IMR-90 (cell line): ENCODE results near the gene USP5. TPM values are rescaled to one million over a fixed set of nuclear protein-coding genes. Genes with fewer than 3 reads are reported as not detected.
"Not testable (repeated sequence)": the region's sequence is repeated elsewhere in the genome, so short reads cannot be mapped to it uniquely, and the experiment has no call there.

Experiments
- ATAC-seq: fragments of 200-7000 bp; cut with Tn5 transposase; 2 replicates; pipeline ENCODE4 v1.9.1; 2020; ENCODE audit warnings: low read depth, mild to moderate bottlenecking, moderate library complexity
- BruUV-seq: library from RNA; stranded (reverse); fragments of 400-500 nt; replicated peaks from 2 replicates; lab custom pipeline; 2021; lab: Mats Ljungman, UMichigan
- CTCF ChIA-PET: fragments of 300-600 bp; formaldehyde crosslinking; extraction: SDS; loops from one replicate; lab custom pipeline; 2021; ENCODE audit warnings: antibody characterized with exemption; lab: Yijun Ruan, JAX
- POLR2A ChIA-PET: fragments of 300-600 bp; sonication (Branson Sonifier 250); formaldehyde crosslinking; loops from one replicate; lab custom pipeline; 2022; ENCODE audit warnings: antibody characterized with exemption; ENCODE audit not compliant: unreplicated experiment; lab: Charles Lee
- DNase-seq: peaks from one replicate; pipeline ENCODE4 v3.0.0; 2013
- H2AFZ ChIP-seq: replicated peaks from 2 replicates; pipeline ENCODE3; 2013; ENCODE audit warnings: low read length, mild to moderate bottlenecking; ENCODE audit not compliant: poor library complexity
- H2AK5ac ChIP-seq: 2 replicates; pipeline ENCODE4 v1.6.1; 2013; ENCODE audit warnings: low read depth, low read length, inconsistent platforms
- H2AK9ac ChIP-seq: replicated peaks from 2 replicates; pipeline ENCODE3; 2013; ENCODE audit warnings: mild to moderate bottlenecking, low read depth, low read length, moderate library complexity; ENCODE audit not compliant: poor library complexity
- H2BK120ac ChIP-seq: 2 replicates; pipeline ENCODE4 v1.6.1; 2013; ENCODE audit warnings: low read depth, low read length, inconsistent platforms
- H2BK15ac ChIP-seq: 3 replicates; pipeline ENCODE4 v1.6.1; 2013; ENCODE audit warnings: low read depth, low read length, inconsistent platforms
- H2BK20ac ChIP-seq: 2 replicates; pipeline ENCODE4 v1.6.1; 2013; ENCODE audit warnings: low read depth, mild to moderate bottlenecking, inconsistent platforms, low read length, moderate library complexity
- H2BK5ac ChIP-seq: 2 replicates; pipeline ENCODE4 v1.6.1; 2013; ENCODE audit warnings: mild to moderate bottlenecking, low read depth, low read length, inconsistent platforms; ENCODE audit not compliant: poor library complexity, severe bottlenecking
- H3K14ac ChIP-seq: replicated peaks from 2 replicates; pipeline ENCODE4 v1.6.1; 2013; ENCODE audit warnings: low read depth, low read length, inconsistent platforms
- H3K18ac ChIP-seq: 2 replicates; pipeline ENCODE4 v1.6.1; 2013; ENCODE audit warnings: low read depth, low read length, control low read depth
- H3K23ac ChIP-seq: 2 replicates; pipeline ENCODE4 v1.6.1; 2013; ENCODE audit warnings: low read depth, low read length, inconsistent platforms
- H3K27ac ChIP-seq: 2 replicates; pipeline ENCODE4 v1.5.1; 2013; ENCODE audit warnings: mild to moderate bottlenecking, control low read depth, low read length; ENCODE audit not compliant: insufficient read depth
- H3K27me3 ChIP-seq: 2 replicates; pipeline ENCODE4 v1.6.1; 2013; ENCODE audit warnings: low read length; ENCODE audit not compliant: control insufficient read depth, insufficient read depth
- H3K36me3 ChIP-seq: 2 replicates; pipeline ENCODE4 v1.6.1; 2013; ENCODE audit warnings: low read length, mixed read lengths; ENCODE audit not compliant: control insufficient read depth, insufficient read depth
- H3K4ac ChIP-seq: 2 replicates; pipeline ENCODE4 v1.6.1; 2013; ENCODE audit warnings: low read depth, low read length, inconsistent platforms
- H3K4me1 ChIP-seq: 2 replicates; pipeline ENCODE4 v1.6.1; 2013; ENCODE audit warnings: low read length, mixed read lengths; ENCODE audit not compliant: control insufficient read depth, insufficient read depth
- H3K4me2 ChIP-seq: 2 replicates; pipeline ENCODE4 v1.6.1; 2013; ENCODE audit warnings: low read depth, mild to moderate bottlenecking, control low read depth, low read length, moderate library complexity
- H3K4me3 ChIP-seq: 2 replicates; pipeline ENCODE4 v1.5.1; 2013; ENCODE audit warnings: low read depth, mild to moderate bottlenecking, control low read depth, low read length, moderate library complexity; ENCODE audit not compliant: insufficient read depth
- H3K56ac ChIP-seq: 2 replicates; pipeline ENCODE4 v1.6.1; 2013; ENCODE audit warnings: low read length, inconsistent platforms; ENCODE audit not compliant: insufficient read depth; ENCODE audit errors: extremely low read depth
- H3K79me1 ChIP-seq, 2 experiments: 2 replicates each; pipeline ENCODE4 v1.6.1; 2013; ENCODE audit warnings: low read length in 2 of 2, inconsistent platforms in 1 of 2, low read depth in 1 of 2
- H3K9ac ChIP-seq: 2 replicates; pipeline ENCODE4 v1.6.1; 2013; ENCODE audit warnings: low read depth, low read length, control low read depth
- H3K9me1 ChIP-seq: 2 replicates; pipeline ENCODE4 v1.6.1; 2013; ENCODE audit warnings: low read length, inconsistent platforms; ENCODE audit not compliant: insufficient read depth
- H3K9me3 ChIP-seq: 2 replicates; pipeline ENCODE4 v1.6.1; 2013; ENCODE audit warnings: low read length; ENCODE audit not compliant: control insufficient read depth, insufficient read depth
- H4K20me1 ChIP-seq: 2 replicates; pipeline ENCODE4 v1.6.1; 2013; ENCODE audit warnings: low read length, inconsistent platforms; ENCODE audit not compliant: insufficient read depth
- H4K5ac ChIP-seq: 2 replicates; pipeline ENCODE4 v1.6.1; 2013; ENCODE audit warnings: mild to moderate bottlenecking, low read depth, low read length, control low read depth
- H4K8ac ChIP-seq, 2 experiments: 2 replicates each; pipeline ENCODE4 v1.6.1; 2013; ENCODE audit warnings: low read depth in 2 of 2, low read length in 2 of 2, control low read depth in 1 of 2, inconsistent platforms in 1 of 2
- H4K91ac ChIP-seq: 2 replicates; pipeline ENCODE4 v1.6.1; 2013; ENCODE audit warnings: low read depth, low read length, inconsistent platforms; ENCODE audit not compliant: insufficient read depth
- MAFK ChIP-seq: IDR thresholded peaks from 2 replicates; pipeline ENCODE4 v1.6.1; 2012; ENCODE audit warnings: low read depth, low read length, improper control_type of control experiment
- WGBS, 2 experiments: methylation state at CpG; one replicate each; pipeline versions ENCODE4 v1.1.5 to v1.1.7; 2013; ENCODE audit warnings: missing lambda C conversion rate in 2 of 2; ENCODE audit not compliant: insufficient read length in 1 of 2; ENCODE audit errors: extremely low coverage in 2 of 2; 5-methylcytosine and 5-hydroxymethylcytosine counted together
- dilution Hi-C: fragments of 300-500 bp; cut with HindIII; formaldehyde crosslinking; loops from one replicate; pipeline ENCODE4 v1.14.3; 2018; ENCODE audit warnings: low sequenced_read_pairs; ENCODE audit not compliant: unreplicated experiment
- in situ Hi-C: fragments of 300-500 bp; cut with MboI; formaldehyde crosslinking; loops from 3 replicates; pipeline ENCODE4 v1.14.3; 2019; ENCODE audit warnings: low sequenced_read_pairs, inconsistent platforms, mixed read lengths
- intact Hi-C: fragments of 100-400 bp; cut with micrococcal nuclease; formaldehyde crosslinking; loops from 2 replicates; pipeline ENCODE4 v1.10.0; 2022
- polyA plus RNA-seq, 3 experiments: library from polyadenylated mRNA; depleted of rRNA; stranded (reverse); fragments of >200 nt; gene quantifications; 2 replicates each; pipeline ENCODE4 v1.2.3, GENCODE V29; 2012; ENCODE audit warnings: low replicate concordance in 1 of 3
- total RNA-seq: library from RNA; depleted of rRNA; stranded (reverse); fragments of >200 nt; gene quantifications from 2 replicates; pipeline ENCODE4 v1.2.3, GENCODE V29; 2012

Gene USP5
- total and polyA plus RNA-seq, 2 of the 4 experiments (the other 2 are of a cell fraction) = 69.7 to 125 TPM

GRCh38 chr12:6873094-6874014 is 21.4 kb downstream of the USP5 start, which contains the start of gene SPSB2 (continued):
- no peak for TF ChIP-seq MAFK

DNA sequence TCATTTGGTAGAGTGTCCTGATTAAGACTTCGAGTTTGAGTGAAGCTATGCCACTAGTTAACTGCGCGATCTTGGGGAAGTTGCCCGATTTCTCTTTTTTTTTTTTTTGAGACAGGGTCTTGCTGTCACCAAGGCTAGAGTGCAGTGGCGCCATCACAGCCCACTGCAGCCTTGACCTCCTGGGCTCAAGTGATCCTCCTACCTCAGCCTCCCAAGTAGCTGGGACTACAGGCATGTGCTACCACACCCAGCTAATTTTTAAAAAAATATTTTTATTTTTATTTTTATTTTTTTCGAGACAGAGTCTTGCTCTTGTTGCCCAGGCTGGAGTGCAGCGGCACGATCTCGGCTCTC is 22.0 kb downstream of the USP5 start:
- Histone ChIP-seq H2AFZ (peak overlapping the region; percentile 96), H3K23ac (peak overlapping the region; percentile 93; the same call in 1 of the 2 replicates), H2BK120ac (peak overlapping the region; percentile 78; the same call in 1 of the 2 replicates), H2AK5ac (peak overlapping the region; percentile 80; the same call in 1 of the 2 replicates), H4K8ac (peak overlapping the region; percentile 1 to 86; a peak in 1 of 4 replicates), H2BK5ac (peak overlapping the region; percentile 74), H3K14ac (peak overlapping the region; percentile 86), H3K27ac (peak overlapping the region; percentile 83), H4K5ac (peak overlapping the region; percentile 77), H3K18ac (peak overlapping the region; percentile 75; the same call in 1 of the 2 replicates), H3K4ac (peak overlapping the region; percentile 82), H4K20me1 (peaks cover 36% of the 10 kb centered on the region), H3K4me3 (peak overlapping the region; percentile 83), H3K79me1 (peaks cover 32 to 59% of the 10 kb centered on the region in 2 experiments), H4K91ac (0 out of 2 replicates have a peak overlapping the region, but pooled peaks have one; percentile 76), H3K36me3 (peaks cover 31% of the 10 kb centered on the region), H3K4me2 (peak overlapping the region; percentile 98), H3K9ac (peak overlapping the region; percentile 77), H3K4me1 (peaks cover 15% of the 10 kb centered on the region)
- in situ Hi-C loops, H3K9me1 ChIP-seq, H2BK15ac ChIP-seq, ATAC-seq, H2BK20ac ChIP-seq, dilution Hi-C loops, H3K9me3 ChIP-seq, H3K56ac ChIP-seq, BruUV-seq, POLR2A ChIA-PET, H2AK9ac ChIP-seq, DNase-seq, H3K27me3 ChIP-seq: not testable (repeated sequence)
- CTCF ChIA-PET = interaction anchor here (2.4 to 3.0 kb wide), 2 partner anchors 17 to 22 kb away, joined by 10 to 17 read pairs; partner anchors contain the start of genes CDCA3 and USP5
- intact Hi-C loops = loop anchor here (5.0 kb wide), 1 partner anchor 238 kb away; no protein-coding TSS in a partner anchor
- 90% methylated on average over 2 of the region's 9 CpGs; no CpG with 5 or more reads in 1 of the 2 experiments for WGBS, 2 experiments

DNA sequence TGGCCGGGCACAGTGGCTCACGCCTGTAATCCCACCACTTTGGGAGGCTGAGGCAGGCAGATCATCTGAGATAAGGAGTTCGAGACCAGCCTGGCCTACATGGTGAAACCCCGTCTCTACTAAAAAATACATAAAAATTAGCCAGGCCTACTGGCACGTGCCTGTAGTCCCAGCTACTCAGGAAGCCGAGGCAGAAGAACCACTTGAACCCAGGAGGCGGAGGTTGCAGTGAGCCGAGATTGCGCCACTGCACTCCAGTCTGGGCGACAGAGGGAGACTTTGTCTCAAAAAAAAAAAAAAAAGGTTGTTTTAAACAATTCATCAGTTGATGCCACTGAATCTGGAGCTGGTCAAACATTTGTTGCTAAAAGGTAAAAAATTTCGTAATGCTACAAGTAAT is 27.9 kb downstream of the USP5 start:
- H3K9ac ChIP-seq, intact Hi-C loops, H3K9me1 ChIP-seq, H3K18ac ChIP-seq, ATAC-seq, H3K23ac ChIP-seq, H3K79me1 ChIP-seq, H2BK5ac ChIP-seq, H4K91ac ChIP-seq, H2AK5ac ChIP-seq, H3K4me1 ChIP-seq, H3K4ac ChIP-seq, H3K27ac ChIP-seq, H4K20me1 ChIP-seq, H2AFZ ChIP-seq, DNase-seq, dilution Hi-C loops, H3K9me3 ChIP-seq, H3K27me3 ChIP-seq, H2BK15ac ChIP-seq, H2BK20ac ChIP-seq, H3K14ac ChIP-seq, CTCF ChIA-PET, H2BK120ac ChIP-seq, in situ Hi-C loops, BruUV-seq, H3K56ac ChIP-seq, H2AK9ac ChIP-seq, H3K4me2 ChIP-seq, H4K5ac ChIP-seq, H4K8ac ChIP-seq, H3K4me3 ChIP-seq: not testable (repeated sequence)
- H3K36me3 ChIP-seq = peaks cover 19% of the 10 kb centered on the region
- POLR2A ChIA-PET = interaction anchor here (1.1 kb wide), 1 partner anchor 11 kb away, joined by 9 read pairs; no protein-coding TSS in a partner anchor
- WGBS, 2 experiments = 89% methylated on average over 4 of the region's 11 CpGs; no CpG with 5 or more reads in 1 of the 2 experiments
